Measurements from ENCODE around the gene MEGF6.

- TF ChIP-seq, protein P1, sequence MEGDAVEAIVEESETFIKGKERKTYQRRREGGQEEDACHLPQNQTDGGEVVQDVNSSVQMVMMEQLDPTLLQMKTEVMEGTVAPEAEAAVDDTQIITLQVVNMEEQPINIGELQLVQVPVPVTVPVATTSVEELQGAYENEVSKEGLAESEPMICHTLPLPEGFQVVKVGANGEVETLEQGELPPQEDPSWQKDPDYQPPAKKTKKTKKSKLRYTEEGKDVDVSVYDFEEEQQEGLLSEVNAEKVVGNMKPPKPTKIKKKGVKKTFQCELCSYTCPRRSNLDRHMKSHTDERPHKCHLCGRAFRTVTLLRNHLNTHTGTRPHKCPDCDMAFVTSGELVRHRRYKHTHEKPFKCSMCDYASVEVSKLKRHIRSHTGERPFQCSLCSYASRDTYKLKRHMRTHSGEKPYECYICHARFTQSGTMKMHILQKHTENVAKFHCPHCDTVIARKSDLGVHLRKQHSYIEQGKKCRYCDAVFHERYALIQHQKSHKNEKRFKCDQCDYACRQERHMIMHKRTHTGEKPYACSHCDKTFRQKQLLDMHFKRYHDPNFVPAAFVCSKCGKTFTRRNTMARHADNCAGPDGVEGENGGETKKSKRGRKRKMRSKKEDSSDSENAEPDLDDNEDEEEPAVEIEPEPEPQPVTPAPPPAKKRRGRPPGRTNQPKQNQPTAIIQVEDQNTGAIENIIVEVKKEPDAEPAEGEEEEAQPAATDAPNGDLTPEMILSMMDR (IDR thresholded peaks at IDR 0.05) = no peak
- TF ChIP-seq POLR2A (IDR thresholded peaks at IDR 0.05) = no peak
Observed at GRCh38 chr1:3651930-3652547, 40.7 kb upstream of the MEGF6 start, which contains the start of gene TP73.
